Activated T-cell treated with anti-CD3 and anti-CD28 coated beads, Interleukin-2, amount 50 U/mL, for 24 hours (primary cell): ENCODE measurements around the gene KRTDAP.

Experiments used
- DNase-seq: peaks from one replicate; pipeline ENCODE4 v3.0.0-alpha.2; 2020
- H3K27ac Mint-ChIP-seq: 2 replicates; pipeline ENCODE4 v1.8.0; 2020; ENCODE audit warnings: mild to moderate bottlenecking, mixed read lengths
- H3K27me3 Mint-ChIP-seq: 2 replicates; pipeline ENCODE4 v1.8.0; 2020; ENCODE audit warnings: mixed read lengths
- H3K36me3 Mint-ChIP-seq: 2 replicates; pipeline ENCODE4 v1.8.0; 2020; ENCODE audit warnings: low read depth, mixed read lengths
- H3K4me1 Mint-ChIP-seq: 2 replicates; pipeline ENCODE4 v1.8.0; 2020; ENCODE audit warnings: low read depth, mixed read lengths
- H3K4me3 Mint-ChIP-seq: 2 replicates; pipeline ENCODE4 v1.8.0; 2020; ENCODE audit warnings: mild to moderate bottlenecking, moderate library complexity, mixed read lengths
- H3K9me3 Mint-ChIP-seq: 2 replicates; pipeline ENCODE4 v1.8.0; 2020; ENCODE audit warnings: mixed read lengths

Gene KRTDAP

GRCh38 chr19:35521124-35521743 is 31.0 kb upstream of the KRTDAP start:
- Mint-ChIP-seq H3K4me1 (no peaks in the 10 kb centered on the region), H3K27me3 (peaks cover 2% of the 10 kb centered on the region), H3K4me3 (no peak overlapping the region), H3K27ac (no peak overlapping the region), H3K9me3 (no peaks in the 10 kb centered on the region), H3K36me3 (no peaks in the 10 kb centered on the region)
- no peak for DNase-seq

- no peaks in the 10 kb centered on the region for H3K4me1 Mint-ChIP-seq
- peaks cover 3% of the 10 kb centered on the region for H3K27me3 Mint-ChIP-seq
- DNase-seq, result no peak
- H3K9me3 Mint-ChIP-seq, result no peaks in the 10 kb centered on the region
- H3K36me3 Mint-ChIP-seq, result no peaks in the 10 kb centered on the region
- no peak overlapping the region for H3K27ac Mint-ChIP-seq
- H3K4me3 Mint-ChIP-seq, result no peak overlapping the region
These were observed 29.0 kb upstream of the KRTDAP start for GRCh38 chr19:35519291-35519690.

GRCh38 chr19:35518313-35518712 is 28.0 kb upstream of the KRTDAP start:
- no peak overlapping the region for H3K27ac Mint-ChIP-seq
- H3K4me3 Mint-ChIP-seq, result no peak overlapping the region
- no peaks in the 10 kb centered on the region for H3K4me1 Mint-ChIP-seq
- H3K36me3 Mint-ChIP-seq, result no peaks in the 10 kb centered on the region
- H3K27me3 Mint-ChIP-seq, result peaks cover 12% of the 10 kb centered on the region
- DNase-seq, result no peak
- no peaks in the 10 kb centered on the region for H3K9me3 Mint-ChIP-seq

- H3K36me3 Mint-ChIP-seq, result no peaks in the 10 kb centered on the region
- no peak for DNase-seq
- no peaks in the 10 kb centered on the region for H3K9me3 Mint-ChIP-seq
- H3K27ac Mint-ChIP-seq, result no peak overlapping the region
- no peak overlapping the region for H3K4me3 Mint-ChIP-seq
- no peaks in the 10 kb centered on the region for H3K4me1 Mint-ChIP-seq
- peaks cover 21% of the 10 kb centered on the region for H3K27me3 Mint-ChIP-seq
These were observed 27.1 kb upstream of the KRTDAP start for GRCh38 chr19:35517342-35517741.

GRCh38 chr19:35516310-35516709 is 26.0 kb upstream of the KRTDAP start:
- H3K27ac Mint-ChIP-seq, result no peak overlapping the region
- peaks cover 32% of the 10 kb centered on the region for H3K27me3 Mint-ChIP-seq
- DNase-seq, result no peak
- H3K4me3 Mint-ChIP-seq, result no peak overlapping the region
- no peaks in the 10 kb centered on the region for H3K36me3 Mint-ChIP-seq
- H3K4me1 Mint-ChIP-seq, result no peaks in the 10 kb centered on the region
- H3K9me3 Mint-ChIP-seq, result no peaks in the 10 kb centered on the region

- Mint-ChIP-seq H3K36me3 (no peaks in the 10 kb centered on the region), H3K27me3 (peaks cover 51% of the 10 kb centered on the region), H3K4me3 (no peak overlapping the region), H3K4me1 (peaks cover 14% of the 10 kb centered on the region), H3K9me3 (no peaks in the 10 kb centered on the region), H3K27ac (no peak overlapping the region)
- DNase-seq, result no peak
These were observed 24.1 kb upstream of the KRTDAP start for GRCh38 chr19:35514282-35514809.

GRCh38 chr19:35513628-35514281 is 23.5 kb upstream of the KRTDAP start, which contains the start of gene DMKN:
TSS of gene DMKN (minus strand) at chr19:35513649. CDS start at chr19:35513475, 174 bp downstream.
- DNase-seq, result no peak
- peaks cover 54% of the 10 kb centered on the region for H3K27me3 Mint-ChIP-seq

GRCh38 chr19:35512831-35513627 is 22.8 kb upstream of the KRTDAP start:
- no peak overlapping the region for H3K27ac Mint-ChIP-seq
- peaks cover 59% of the 10 kb centered on the region for H3K27me3 Mint-ChIP-seq
- H3K4me1 Mint-ChIP-seq, result peaks cover 16% of the 10 kb centered on the region
- no peak overlapping the region for H3K4me3 Mint-ChIP-seq
- no peak for DNase-seq
- no peaks in the 10 kb centered on the region for H3K36me3 Mint-ChIP-seq
- H3K9me3 Mint-ChIP-seq, result no peaks in the 10 kb centered on the region

More at GRCh38 chr19:35513628-35514281, 23.5 kb upstream of the KRTDAP start, which contains the start of gene DMKN:
- Mint-ChIP-seq H3K4me3 (no peak within 1 kb of the TSS), H3K36me3 (no peaks in the 10 kb centered on the region), H3K4me1 (peaks cover 16% of the 10 kb centered on the region), H3K9me3 (no peaks in the 10 kb centered on the region), H3K27ac (no peak within 1 kb of the TSS)

GRCh38 chr19:35511337-35511736 is 21.1 kb upstream of the KRTDAP start:
- no peak for DNase-seq
- Mint-ChIP-seq H3K27ac (no peak overlapping the region), H3K36me3 (no peaks in the 10 kb centered on the region), H3K9me3 (no peaks in the 10 kb centered on the region), H3K27me3 (peaks cover 70% of the 10 kb centered on the region), H3K4me1 (peaks cover 16% of the 10 kb centered on the region), H3K4me3 (no peak overlapping the region)

GRCh38 chr19:35510626-35510964 is 20.3 kb upstream of the KRTDAP start:
- H3K4me3 Mint-ChIP-seq, result peak overlapping the region; percentile 67
- no peak overlapping the region for H3K27ac Mint-ChIP-seq
- no peak for DNase-seq
- H3K9me3 Mint-ChIP-seq, result no peaks in the 10 kb centered on the region
- peaks cover 72% of the 10 kb centered on the region for H3K27me3 Mint-ChIP-seq
- H3K4me1 Mint-ChIP-seq, result peaks cover 16% of the 10 kb centered on the region
- no peaks in the 10 kb centered on the region for H3K36me3 Mint-ChIP-seq

GRCh38 chr19:35509861-35510625 is 19.8 kb upstream of the KRTDAP start:
- Mint-ChIP-seq H3K27me3 (peaks cover 77% of the 10 kb centered on the region), H3K4me3 (peak overlapping the region; percentile 67), H3K36me3 (no peaks in the 10 kb centered on the region), H3K4me1 (peaks cover 16% of the 10 kb centered on the region), H3K27ac (no peak overlapping the region), H3K9me3 (no peaks in the 10 kb centered on the region)
- DNase-seq, result peak; percentile 84

GRCh38 chr19:35509018-35509652 is 18.9 kb upstream of the KRTDAP start:
- H3K27ac Mint-ChIP-seq, result no peak overlapping the region
- no peaks in the 10 kb centered on the region for H3K36me3 Mint-ChIP-seq
- peak overlapping the region; percentile 67 for H3K4me3 Mint-ChIP-seq
- H3K4me1 Mint-ChIP-seq, result peaks cover 16% of the 10 kb centered on the region
- H3K27me3 Mint-ChIP-seq, result peaks cover 76% of the 10 kb centered on the region
- peak; percentile 49 for DNase-seq
- H3K9me3 Mint-ChIP-seq, result no peaks in the 10 kb centered on the region

- Mint-ChIP-seq H3K27me3 (peaks cover 70% of the 10 kb centered on the region), H3K9me3 (no peaks in the 10 kb centered on the region), H3K36me3 (no peaks in the 10 kb centered on the region), H3K27ac (no peak overlapping the region), H3K4me1 (peaks cover 16% of the 10 kb centered on the region), H3K4me3 (no peak overlapping the region)
- DNase-seq, result no peak
These were observed 17.9 kb upstream of the KRTDAP start for GRCh38 chr19:35508129-35508528.

- Mint-ChIP-seq H3K27me3 (peaks cover 64% of the 10 kb centered on the region), H3K4me3 (no peak overlapping the region), H3K9me3 (no peaks in the 10 kb centered on the region), H3K4me1 (peaks cover 16% of the 10 kb centered on the region), H3K27ac (no peak overlapping the region), H3K36me3 (no peaks in the 10 kb centered on the region)
- DNase-seq, result no peak
These were observed 17.3 kb upstream of the KRTDAP start for GRCh38 chr19:35507561-35507960.
